Cardiac muscle cell (in vitro differentiated cells and primary cell): Measurements from ENCODE around the gene PPM1H. TPM values are rescaled to one million over a fixed set of nuclear protein-coding genes. Genes with fewer than 3 reads are reported as not detected.

Source experiments
- DNase-seq, 2 donors: peaks; one replicate each; pipeline versions ENCODE4 v3.0.0 to v3.0.0-alpha.2; 2010 to 2017; ENCODE audit warnings: low read depth in 1 of 2, low spot score in 1 of 2
- H3K27ac ChIP-seq: fragments of 200-600 bp; sonication (generic); 2 replicates; pipeline ENCODE4 v1.5.1; 2016
- H3K27me3 ChIP-seq: fragments of 200-600 bp; sonication (generic); 2 replicates; pipeline ENCODE4 v1.6.0; 2016; ENCODE audit warnings: control low read depth
- H3K36me3 ChIP-seq: fragments of 200-600 bp; sonication (generic); 2 replicates; pipeline ENCODE4 v1.5.1; 2016; ENCODE audit warnings: control low read depth
- H3K4me1 ChIP-seq: fragments of 200-600 bp; sonication (generic); 2 replicates; pipeline ENCODE4 v1.8.1; 2017; ENCODE audit warnings: low read depth, mild to moderate bottlenecking, mixed run types
- H3K4me3 ChIP-seq: fragments of 200-600 bp; sonication (generic); 2 replicates; pipeline ENCODE4 v1.5.1; 2016; ENCODE audit warnings: mild to moderate bottlenecking
- H3K9me3 ChIP-seq: fragments of 200-600 bp; sonication (generic); 2 replicates; pipeline ENCODE4 v1.5.1; 2017; ENCODE audit warnings: low read depth, mild to moderate bottlenecking, control low read depth
- polyA plus RNA-seq: library from polyadenylated mRNA; unstranded; fragments of >200 nt; fragmentation: Nextera tagmentation; extraction: Ambion mirVana; gene quantifications from 2 replicates; pipeline ENCODE4 v1.2.1, GENCODE V29; 2016
- total RNA-seq: library from RNA; depleted of rRNA; stranded (reverse); fragments of >200 nt; gene quantifications from 2 replicates; pipeline ENCODE4 v1.2.3, GENCODE V29; 2016
- TF ChIP-seq, protein P1 (sequence below): IDR thresholded peaks from 2 replicates; pipeline ENCODE4 v1.5.1; 2012; ENCODE audit warnings: low read depth, mild to moderate bottlenecking, low read length

Gene PPM1H
- total and polyA plus RNA-seq, 2 experiments from 2014 or later: 2.9 to 3.3 TPM

DNA sequence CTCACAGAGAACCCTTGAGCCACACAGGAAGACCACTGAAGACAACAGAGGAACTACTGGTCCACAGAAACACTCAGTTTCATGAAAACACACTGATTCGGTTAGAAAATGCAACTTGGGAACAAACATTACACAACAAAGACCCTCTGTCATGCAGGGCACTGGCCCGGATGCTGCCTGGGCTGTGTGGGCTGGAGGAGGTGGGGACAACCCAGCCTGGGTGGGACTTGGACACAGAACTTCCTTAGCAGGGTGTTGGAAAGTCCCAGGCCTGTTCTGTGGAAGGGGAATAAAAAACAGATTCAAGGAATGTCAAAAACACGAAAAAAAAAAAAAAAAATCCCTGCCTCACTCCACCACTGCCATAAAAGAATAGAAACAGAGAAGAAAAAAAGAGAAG is 287.4 kb downstream of the PPM1H start:
- H3K27me3 ChIP-seq: no peaks in the 10 kb centered on the region
- no peaks in the 10 kb centered on the region for H3K36me3 ChIP-seq
- H3K4me3 ChIP-seq: no peak overlapping the region
- peaks cover 20% of the 10 kb centered on the region for H3K4me1 ChIP-seq
- H3K27ac ChIP-seq: no peak overlapping the region
- H3K9me3 ChIP-seq: no peaks in the 10 kb centered on the region
- TF ChIP-seq, protein P1, sequence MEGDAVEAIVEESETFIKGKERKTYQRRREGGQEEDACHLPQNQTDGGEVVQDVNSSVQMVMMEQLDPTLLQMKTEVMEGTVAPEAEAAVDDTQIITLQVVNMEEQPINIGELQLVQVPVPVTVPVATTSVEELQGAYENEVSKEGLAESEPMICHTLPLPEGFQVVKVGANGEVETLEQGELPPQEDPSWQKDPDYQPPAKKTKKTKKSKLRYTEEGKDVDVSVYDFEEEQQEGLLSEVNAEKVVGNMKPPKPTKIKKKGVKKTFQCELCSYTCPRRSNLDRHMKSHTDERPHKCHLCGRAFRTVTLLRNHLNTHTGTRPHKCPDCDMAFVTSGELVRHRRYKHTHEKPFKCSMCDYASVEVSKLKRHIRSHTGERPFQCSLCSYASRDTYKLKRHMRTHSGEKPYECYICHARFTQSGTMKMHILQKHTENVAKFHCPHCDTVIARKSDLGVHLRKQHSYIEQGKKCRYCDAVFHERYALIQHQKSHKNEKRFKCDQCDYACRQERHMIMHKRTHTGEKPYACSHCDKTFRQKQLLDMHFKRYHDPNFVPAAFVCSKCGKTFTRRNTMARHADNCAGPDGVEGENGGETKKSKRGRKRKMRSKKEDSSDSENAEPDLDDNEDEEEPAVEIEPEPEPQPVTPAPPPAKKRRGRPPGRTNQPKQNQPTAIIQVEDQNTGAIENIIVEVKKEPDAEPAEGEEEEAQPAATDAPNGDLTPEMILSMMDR: no peak
- DNase-seq: peak in 1 of 2 donors; percentile 76

DNA sequence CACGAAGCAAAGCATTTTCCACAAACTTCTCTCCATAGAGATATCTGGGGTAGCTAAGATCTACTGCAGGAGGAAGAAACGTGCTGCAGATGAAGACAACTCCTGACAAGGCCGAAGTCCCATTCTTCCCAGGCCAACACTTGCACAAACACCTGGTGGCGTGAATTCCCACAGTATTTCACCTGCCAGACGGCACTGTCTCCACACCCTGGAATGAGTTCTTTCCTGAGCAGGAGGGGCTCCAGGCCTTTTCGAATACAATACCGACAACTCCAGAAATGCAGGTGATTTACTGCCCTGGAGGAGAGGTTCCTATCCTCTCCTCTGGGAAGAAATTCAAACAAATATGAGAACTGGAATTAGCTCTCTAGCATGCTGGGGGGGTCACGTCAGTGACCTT is 288.4 kb downstream of the PPM1H start:
- Histone ChIP-seq H3K27ac (no peak overlapping the region), H3K4me3 (no peak overlapping the region), H3K27me3 (no peaks in the 10 kb centered on the region), H3K9me3 (no peaks in the 10 kb centered on the region), H3K36me3 (no peaks in the 10 kb centered on the region), H3K4me1 (peaks cover 11% of the 10 kb centered on the region)
- DNase-seq: no peak
- TF ChIP-seq, protein P1: no peak

DNA sequence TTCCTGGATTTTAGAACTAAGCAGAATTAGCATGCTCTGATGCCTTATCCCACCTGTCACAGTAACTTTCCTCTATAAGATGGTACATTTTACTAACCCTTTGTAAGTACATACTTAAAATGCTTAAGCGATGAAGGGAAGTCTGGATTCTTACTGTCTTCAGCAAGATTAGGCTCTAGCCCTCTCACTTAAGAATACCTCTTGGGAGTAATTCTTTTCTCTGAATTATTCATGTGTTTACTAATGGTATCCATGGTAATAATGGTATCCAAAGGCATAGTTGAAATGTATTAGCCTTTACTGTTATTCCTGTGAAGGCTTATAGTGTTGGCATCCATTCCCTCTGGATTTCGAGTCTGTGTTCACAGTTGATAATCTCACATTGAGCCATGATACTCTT is 291.5 kb downstream of the PPM1H start:
- Histone ChIP-seq H3K4me1 (peaks cover 4% of the 10 kb centered on the region), H3K27ac (no peak overlapping the region), H3K9me3 (no peaks in the 10 kb centered on the region), H3K4me3 (no peak overlapping the region), H3K36me3 (no peaks in the 10 kb centered on the region), H3K27me3 (no peaks in the 10 kb centered on the region)
- TF ChIP-seq, protein P1: no peak
- DNase-seq: no peak

DNA sequence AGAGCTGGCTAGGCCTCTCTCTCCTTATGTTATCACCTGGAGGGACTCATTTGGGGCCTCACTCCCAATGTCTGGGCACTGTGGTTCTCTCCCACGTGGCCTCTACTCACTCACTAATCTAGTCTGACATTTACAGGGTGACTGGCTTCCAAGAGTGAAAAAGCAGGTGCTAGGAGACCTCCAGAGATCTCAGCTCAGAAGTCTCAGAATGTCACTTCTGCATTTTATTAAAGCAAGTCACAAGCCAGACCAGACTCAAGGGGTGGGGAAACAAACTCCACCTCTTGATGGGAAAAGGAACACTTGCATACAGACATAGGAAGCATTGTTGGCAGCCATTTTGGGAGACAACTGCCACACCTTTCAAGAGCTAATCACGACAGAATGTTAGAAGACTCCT is 292.5 kb downstream of the PPM1H start:
- Histone ChIP-seq H3K36me3 (no peaks in the 10 kb centered on the region), H3K27ac (no peak overlapping the region), H3K27me3 (no peaks in the 10 kb centered on the region), H3K9me3 (no peaks in the 10 kb centered on the region), H3K4me1 (peaks cover 4% of the 10 kb centered on the region), H3K4me3 (no peak overlapping the region)
- TF ChIP-seq, protein P1: no peak
- DNase-seq: no peak

DNA sequence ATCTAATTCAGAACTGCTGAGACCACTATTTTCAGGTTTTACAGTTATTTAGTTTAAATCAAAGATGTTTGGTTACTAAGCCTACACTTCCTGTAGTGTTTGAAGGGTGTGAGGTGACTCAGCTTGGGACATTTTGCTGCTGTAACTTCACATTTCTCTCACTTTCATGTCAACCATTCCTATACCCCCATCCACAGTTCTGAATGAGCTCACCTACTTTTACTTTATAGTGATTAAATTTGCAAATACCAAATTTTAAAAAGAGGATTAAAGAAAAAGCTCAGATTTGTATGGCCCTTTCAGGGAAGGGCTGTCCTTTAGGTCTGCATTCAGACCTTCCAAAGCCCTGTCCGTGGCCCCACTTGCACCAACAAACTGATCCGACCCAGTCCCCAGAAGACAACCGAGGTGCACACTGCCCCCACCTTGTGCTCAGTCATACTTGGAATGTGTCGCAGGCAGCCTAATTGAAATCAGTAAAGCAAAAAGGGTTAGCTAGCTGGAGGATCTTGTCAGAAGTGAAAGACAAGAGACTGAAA is 294.0 kb downstream of the PPM1H start:
- no peaks in the 10 kb centered on the region for H3K36me3 ChIP-seq
- peak in 1 of 2 donors; percentile 47 for DNase-seq
- no peak overlapping the region for H3K27ac ChIP-seq
- no peak overlapping the region for H3K4me3 ChIP-seq
- TF ChIP-seq, protein P1: no peak
- no peaks in the 10 kb centered on the region for H3K9me3 ChIP-seq
- peaks cover 4% of the 10 kb centered on the region for H3K4me1 ChIP-seq
- H3K27me3 ChIP-seq: no peaks in the 10 kb centered on the region
